CD4-positive, alpha-beta memory T cell (primary cell): Measurements from ENCODE around the gene HECTD1. TPM values are rescaled to one million over a fixed set of nuclear protein-coding genes. Genes with fewer than 3 reads are reported as not detected.

Experiments used
- CTCF ChIA-PET: fragments of 350-600 bp; sonication (Branson Sonifier 250); formaldehyde crosslinking; loops from one replicate; lab custom pipeline; 2021; ENCODE audit warnings: inconsistent platforms; ENCODE audit not compliant: partially characterized antibody; lab: Charles Lee
- POLR2A ChIA-PET: fragments of 350-600 bp; sonication (Branson Sonifier 250); formaldehyde crosslinking; loops from one replicate; lab custom pipeline; 2021; ENCODE audit not compliant: partially characterized antibody; lab: Charles Lee
- DNase-seq, 5 donors: peaks; one replicate each; pipeline versions ENCODE4 v3.0.0 to v3.0.0-alpha.2; 2020 to 2022; ENCODE audit warnings: mixed read lengths in 1 of 5
- H3K27ac ChIP-seq: one replicate; pipeline ENCODE4 v1.7.0; 2013; ENCODE audit warnings: low read depth, low read length
- H3K27me3 ChIP-seq: 2 replicates; pipeline ENCODE4 v1.7.0; 2013; ENCODE audit warnings: mild to moderate bottlenecking, low read length, moderate library complexity; ENCODE audit not compliant: insufficient read depth
- H3K36me3 ChIP-seq: 2 replicates; pipeline ENCODE4 v1.7.0; 2013; ENCODE audit warnings: mild to moderate bottlenecking, low read length, moderate library complexity; ENCODE audit not compliant: insufficient read depth
- H3K4me1 ChIP-seq: 2 replicates; pipeline ENCODE4 v1.7.0; 2013; ENCODE audit warnings: mild to moderate bottlenecking, low read length, moderate library complexity; ENCODE audit not compliant: insufficient read depth
- H3K4me3 ChIP-seq, 2 donors: one replicate each; pipeline ENCODE4 v1.7.0; 2013; ENCODE audit warnings: low read length in 2 of 2, mild to moderate bottlenecking in 1 of 2
- H3K9me3 ChIP-seq, 2 donors: one replicate each; pipeline ENCODE4 v1.7.0; 2013; ENCODE audit warnings: low read length in 2 of 2, control low read depth in 1 of 2; ENCODE audit not compliant: control insufficient read depth in 1 of 2
- H3K27ac Mint-ChIP-seq, 7 donors: one replicate each; pipeline ENCODE4 v1.8.0; 2020 to 2021; ENCODE audit warnings: mixed read lengths in 7 of 7, mild to moderate bottlenecking in 6 of 7, inconsistent platforms in 3 of 7, moderate library complexity in 3 of 7
- H3K27me3 Mint-ChIP-seq, 2 donors: one replicate each; pipeline ENCODE4 v1.8.0; 2020 to 2021; ENCODE audit warnings: mixed read lengths in 2 of 2
- H3K36me3 Mint-ChIP-seq, 2 donors: one replicate each; pipeline ENCODE4 v1.8.0; 2020 to 2021; ENCODE audit warnings: mixed read lengths in 2 of 2, inconsistent platforms in 1 of 2, mild to moderate bottlenecking in 1 of 2
- H3K4me1 Mint-ChIP-seq, 4 donors: one replicate each; pipeline ENCODE4 v1.8.0; 2020 to 2021; ENCODE audit warnings: mixed read lengths in 4 of 4, mild to moderate bottlenecking in 1 of 4
- H3K4me3 Mint-ChIP-seq, 8 donors: one replicate each; pipeline ENCODE4 v1.8.0; 2020 to 2021; ENCODE audit warnings: mixed read lengths in 8 of 8, mild to moderate bottlenecking in 7 of 8, moderate library complexity in 6 of 8, inconsistent platforms in 3 of 8
- H3K9me3 Mint-ChIP-seq, 8 donors: one replicate each; pipeline ENCODE4 v1.8.0; 2020 to 2021; ENCODE audit warnings: mixed read lengths in 8 of 8, mild to moderate bottlenecking in 5 of 8, inconsistent platforms in 3 of 8, moderate library complexity in 1 of 8
- intact Hi-C: fragments of 100-400 bp; cut with micrococcal nuclease; formaldehyde crosslinking; loops from one replicate; pipeline ENCODE4 v1.15.1; 2023
- polyA plus RNA-seq, 2 donors: library from polyadenylated mRNA; unstranded; fragments of 300-500 nt; fragmentation: Illumina TruSeq; gene quantifications; one replicate each; pipeline ENCODE4 v1.2.3, GENCODE V29; 2021
- total RNA-seq, 2 experiments: library from RNA; stranded (reverse); gene quantifications; one replicate each; pipeline ENCODE4 v1.2.3, GENCODE V29; 2021

HECTD1 gene
- total and polyA plus RNA-seq, 4 experiments from 2014 or later: 15.6 to 170 (median 96.6) TPM

GRCh38 chr14:31212893-31213292, 5.3 kb upstream of the HECTD1 start:
- Mint-ChIP-seq H3K27ac (no peak overlapping the region), H3K9me3 (peaks cover 0 to 4% (median 0%) of the 10 kb centered on the region in 8 donors), H3K27me3 (no peaks in the 10 kb centered on the region), H3K4me3 (no peak overlapping the region), H3K36me3 (peaks cover 0 to 4% of the 10 kb centered on the region in 2 donors), H3K4me1 (peaks cover 25 to 38% (median 30%) of the 10 kb centered on the region in 4 donors)
- no peaks in the 10 kb centered on the region for H3K27me3 ChIP-seq
- DNase-seq: no peak
- no peak overlapping the region for H3K4me3 ChIP-seq
- peaks cover 26% of the 10 kb centered on the region for H3K4me1 ChIP-seq
- ChIA-PET CTCF (no interaction called here), POLR2A (no interaction called here)
- H3K9me3 ChIP-seq: no peaks in the 10 kb centered on the region
- no peak overlapping the region for H3K27ac ChIP-seq
- intact Hi-C loops: no loop called here
- no peaks in the 10 kb centered on the region for H3K36me3 ChIP-seq

GRCh38 chr14:31209605-31210004, 2.0 kb upstream of the HECTD1 start:
- Histone ChIP-seq H3K27ac (no peak overlapping the region), H3K27me3 (no peaks in the 10 kb centered on the region)

GRCh38 chr14:31208546-31209424, 1.2 kb upstream of the HECTD1 start:
- DNase-seq: no peak
- POLR2A ChIA-PET: interaction anchor here (0.6 to 5.6 kb wide), 32 partner anchors 13 to 649 kb away, joined by 3 to 152 read pairs (median 4); partner anchors contain the start of genes AP4S1, COCH, DTD2 and G2E3
- peaks cover 11 to 23% of the 10 kb centered on the region in 2 donors for H3K36me3 Mint-ChIP-seq
- CTCF ChIA-PET: interaction anchor here (0.6 to 4.7 kb wide), 21 partner anchors 8 to 228 kb away, joined by 3 to 28 read pairs (median 4); partner anchors contain the start of genes AP4S1 and STRN3
- Histone ChIP-seq H3K4me3 (peak overlapping the region in 1 of 2 donors; percentile 79), H3K4me1 (peaks cover 46% of the 10 kb centered on the region), H3K36me3 (no peaks in the 10 kb centered on the region), H3K9me3 (no peaks in the 10 kb centered on the region), H3K27me3 (no peaks in the 10 kb centered on the region), H3K27ac (peak overlapping the region; percentile 97)
- H3K9me3 Mint-ChIP-seq: peaks cover 0 to 5% (median 0%) of the 10 kb centered on the region in 8 donors
- H3K4me1 Mint-ChIP-seq: peaks cover 39 to 68% (median 50%) of the 10 kb centered on the region in 4 donors
- H3K4me3 Mint-ChIP-seq: peak overlapping the region; percentile 91 to 98 (median 95)
- intact Hi-C loops: loop anchor here (1.0 to 5.0 kb wide), 10 partner anchors 64 to 994 kb away; partner anchors contain the start of genes ARHGAP5, G2E3, HEATR5A and NUBPL
- peak overlapping the region; percentile 99 to 100 (median 99) for H3K27ac Mint-ChIP-seq
- no peaks in the 10 kb centered on the region for H3K27me3 Mint-ChIP-seq

More at GRCh38 chr14:31209605-31210004, 2.0 kb upstream of the HECTD1 start:
- H3K4me1 Mint-ChIP-seq: peaks cover 36 to 60% (median 44%) of the 10 kb centered on the region in 4 donors
- intact Hi-C loops: loop anchor here (2.0 to 5.0 kb wide), 8 partner anchors 63 to 993 kb away; partner anchors contain the start of genes ARHGAP5, G2E3, NUBPL and RNU6-7
- no peak for DNase-seq
- Histone ChIP-seq H3K36me3 (no peaks in the 10 kb centered on the region), H3K4me1 (peaks cover 45% of the 10 kb centered on the region), H3K9me3 (no peaks in the 10 kb centered on the region), H3K4me3 (no peak overlapping the region)
- H3K36me3 Mint-ChIP-seq: peaks cover 5 to 16% of the 10 kb centered on the region in 2 donors
- peak overlapping the region in 5 of 7 donors; percentile 85 to 100 (median 99) for H3K27ac Mint-ChIP-seq
- ChIA-PET POLR2A (interaction anchor here (1.1 to 5.6 kb wide), 6 partner anchors 75 to 210 kb away, joined by 3 to 152 read pairs (median 17); partner anchors contain the start of genes AP4S1, HEATR5A and STRN3), CTCF (interaction anchor here (0.7 to 4.7 kb wide), 8 partner anchors 9 to 229 kb away, joined by 3 to 28 read pairs (median 4); partner anchors contain the start of genes AP4S1 and STRN3)
- H3K27me3 Mint-ChIP-seq: no peaks in the 10 kb centered on the region
- peaks cover 0 to 5% (median 0%) of the 10 kb centered on the region in 8 donors for H3K9me3 Mint-ChIP-seq
- H3K4me3 Mint-ChIP-seq: no peak overlapping the region

GRCh38 chr14:31207287-31207754, 272 bp downstream of the HECTD1 start:
- POLR2A ChIA-PET: interaction anchor here (0.8 to 5.6 kb wide), 42 partner anchors 8 to 871 kb away, joined by 3 to 152 read pairs (median 5); partner anchors contain the start of genes AP4S1, DTD2, G2E3 and HEATR5A
- Mint-ChIP-seq H3K36me3 (peaks cover 22 to 36% of the 10 kb centered on the region in 2 donors), H3K4me1 (peaks cover 47 to 83% (median 60%) of the 10 kb centered on the region in 4 donors)

GRCh38 chr14:31206536-31207286, 882 bp downstream of the HECTD1 start:
- peaks cover 49 to 86% (median 61%) of the 10 kb centered on the region in 4 donors for H3K4me1 Mint-ChIP-seq
- CTCF ChIA-PET: interaction anchor here (0.6 to 4.7 kb wide), 11 partner anchors 12 to 214 kb away, joined by 3 to 28 read pairs (median 4); partner anchors contain the start of genes HEATR5A and STRN3

More at GRCh38 chr14:31207287-31207754, 272 bp downstream of the HECTD1 start:
- Mint-ChIP-seq H3K4me3 (peak overlapping the region; percentile 85 to 93 (median 90)), H3K9me3 (peaks cover 0 to 5% (median 0%) of the 10 kb centered on the region in 8 donors), H3K27me3 (no peaks in the 10 kb centered on the region), H3K27ac (peak overlapping the region; percentile 95 to 99 (median 96))
- H3K27me3 ChIP-seq: no peaks in the 10 kb centered on the region
- peak overlapping the region; percentile 97 for H3K27ac ChIP-seq
- no peaks in the 10 kb centered on the region for H3K9me3 ChIP-seq
- DNase-seq: peak in 1 of 5 donors; percentile 88
- peaks cover 50% of the 10 kb centered on the region for H3K4me1 ChIP-seq
- H3K36me3 ChIP-seq: peaks cover 4% of the 10 kb centered on the region
- intact Hi-C loops: loop anchor here (1.0 to 5.0 kb wide), 10 partner anchors 65 to 870 kb away; partner anchors contain the start of genes ARHGAP5, DTD2, NUBPL and SCFD1
- peak overlapping the region; percentile 76 to 79 for H3K4me3 ChIP-seq
- CTCF ChIA-PET: interaction anchor here (0.6 to 4.7 kb wide), 15 partner anchors 9 to 213 kb away, joined by 3 to 28 read pairs (median 4); partner anchors contain the start of genes HEATR5A and STRN3

More at GRCh38 chr14:31206536-31207286, 882 bp downstream of the HECTD1 start:
- Histone ChIP-seq H3K9me3 (no peaks in the 10 kb centered on the region), H3K4me3 (peak overlapping the region; percentile 76 to 79), H3K27ac (peak overlapping the region; percentile 97), H3K36me3 (peaks cover 4% of the 10 kb centered on the region), H3K4me1 (peaks cover 52% of the 10 kb centered on the region), H3K27me3 (no peaks in the 10 kb centered on the region)
- intact Hi-C loops: loop anchor here (1.0 to 5.0 kb wide), 10 partner anchors 66 to 871 kb away; partner anchors contain the start of genes ARHGAP5, DTD2, NUBPL and SCFD1
- Mint-ChIP-seq H3K36me3 (peaks cover 24 to 40% of the 10 kb centered on the region in 2 donors), H3K27me3 (no peaks in the 10 kb centered on the region), H3K9me3 (peaks cover 0 to 5% (median 0%) of the 10 kb centered on the region in 8 donors), H3K4me3 (peak overlapping the region; percentile 78 to 95 (median 90)), H3K27ac (peak overlapping the region; percentile 82 to 99 (median 94))
- POLR2A ChIA-PET: interaction anchor here (0.5 to 5.6 kb wide), 38 partner anchors 8 to 870 kb away, joined by 3 to 152 read pairs (median 5); partner anchors contain the start of genes AP4S1, DTD2, HEATR5A and SCFD1
- peak; percentile 64 to 74 (median 66) for DNase-seq
